GM19395 (cell line): ENCODE results near the gene VPS9D1.
"Not testable (repeated sequence)": the region's sequence is repeated elsewhere in the genome, so short reads cannot be mapped to it uniquely, and the experiment has no call there.

Experiments used
- ATAC-seq: cut with Tn5 transposase; IDR thresholded peaks from one replicate; pipeline ENCODE4 v1.9.1; 2021; ENCODE audit warnings: mild to moderate bottlenecking, moderate library complexity; ENCODE audit not compliant: unreplicated experiment

The VPS9D1 gene

DNA sequence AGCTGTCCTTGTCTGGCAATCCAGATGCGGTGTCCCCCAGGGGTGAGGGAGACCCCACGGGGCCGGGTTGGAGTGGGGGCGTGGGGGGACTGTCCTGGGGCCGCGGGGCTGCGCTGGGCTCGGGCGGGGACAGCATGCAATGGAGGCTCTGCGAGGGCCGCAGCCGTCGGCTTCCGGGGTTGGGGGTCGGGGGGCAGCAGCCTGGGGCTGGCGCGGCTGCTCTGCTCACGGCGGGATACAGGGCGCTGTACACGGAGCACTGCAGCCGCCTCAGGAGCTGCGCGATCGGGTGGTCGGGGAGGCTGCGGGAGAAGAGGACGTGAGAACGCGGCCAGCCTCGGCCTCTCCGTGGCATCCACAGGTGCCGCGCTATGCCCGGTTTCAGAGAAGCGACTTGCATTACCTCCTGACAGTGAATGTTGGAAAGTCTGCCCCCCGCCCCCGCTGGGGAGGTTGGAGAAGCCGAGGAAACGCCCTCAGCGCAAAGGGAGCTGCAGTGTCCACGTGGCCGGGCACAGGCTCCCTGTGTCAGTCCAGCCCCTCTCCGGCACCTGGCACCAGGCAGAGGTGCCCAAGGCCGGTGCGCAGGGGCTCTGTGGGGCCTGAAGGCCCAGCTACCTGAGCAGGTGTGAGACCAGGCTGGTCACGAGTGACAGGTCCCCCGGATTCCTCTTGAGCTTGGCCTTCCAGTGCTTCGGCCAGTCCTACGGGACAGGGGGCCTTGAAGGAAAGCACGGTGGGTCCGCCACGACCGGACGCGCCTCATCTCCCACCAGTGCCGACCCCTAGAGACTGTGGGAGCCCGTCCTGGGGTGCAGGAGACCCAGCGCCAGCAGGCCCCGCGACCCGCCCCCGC lies 9.8 kb downstream of the VPS9D1 start:
- no peak for ATAC-seq

DNA sequence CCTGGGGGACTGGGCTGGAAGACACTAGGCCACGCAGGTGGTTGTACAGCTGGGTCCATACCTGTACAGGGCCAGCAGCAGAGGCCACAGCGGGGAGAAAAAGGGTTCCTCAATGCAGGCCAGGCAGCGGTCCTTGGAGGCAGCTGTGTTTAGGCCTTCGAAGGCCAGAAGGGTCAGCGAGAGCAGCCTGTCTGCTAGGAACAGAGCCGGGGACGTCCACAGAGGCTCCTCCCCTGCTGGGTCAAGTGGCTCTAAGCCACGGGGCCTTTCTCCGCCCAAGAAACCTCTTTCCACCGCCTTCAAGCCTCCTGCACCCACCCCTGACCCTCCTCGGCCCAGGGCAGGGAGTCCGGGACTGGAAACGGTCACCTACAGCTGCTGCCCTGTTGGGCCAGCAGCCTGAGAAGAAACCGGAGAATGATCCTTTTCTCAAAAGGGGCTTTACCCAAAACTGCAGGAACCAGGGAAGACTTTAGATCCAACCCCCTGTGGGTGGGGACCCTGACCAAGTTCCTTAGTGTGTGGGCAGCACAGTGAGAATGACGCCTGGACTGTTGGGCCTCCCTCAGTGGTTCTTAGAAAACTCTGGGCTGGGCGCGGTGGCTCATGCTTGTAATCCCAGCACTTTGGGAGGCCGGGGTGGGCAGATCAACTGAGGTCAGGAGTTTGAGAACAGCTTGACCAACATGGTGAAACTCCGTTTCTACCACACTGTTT lies 10.8 kb downstream of the VPS9D1 start:
- ATAC-seq: no peak

DNA sequence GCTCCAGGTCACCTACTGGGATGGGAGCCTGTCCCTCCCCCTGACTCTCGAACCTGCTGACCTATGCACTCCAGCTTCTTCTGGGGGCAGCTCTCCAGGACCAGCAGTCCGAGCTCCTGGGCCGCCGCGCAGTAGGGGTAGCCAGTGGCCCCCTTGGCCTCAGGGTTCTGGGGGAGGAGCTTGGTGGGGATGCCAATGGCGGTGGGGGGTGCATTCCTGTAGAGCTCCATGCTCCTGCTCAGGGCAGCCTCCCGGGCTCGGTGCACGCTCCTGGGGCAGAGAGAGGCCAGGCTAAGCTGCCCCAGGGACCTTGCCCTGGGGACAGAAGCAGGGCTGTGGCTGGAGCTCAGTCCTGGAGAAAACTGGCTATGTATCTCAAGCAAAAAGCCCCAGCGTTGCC lies 11.5 kb downstream of the VPS9D1 start:
- no peak for ATAC-seq

DNA sequence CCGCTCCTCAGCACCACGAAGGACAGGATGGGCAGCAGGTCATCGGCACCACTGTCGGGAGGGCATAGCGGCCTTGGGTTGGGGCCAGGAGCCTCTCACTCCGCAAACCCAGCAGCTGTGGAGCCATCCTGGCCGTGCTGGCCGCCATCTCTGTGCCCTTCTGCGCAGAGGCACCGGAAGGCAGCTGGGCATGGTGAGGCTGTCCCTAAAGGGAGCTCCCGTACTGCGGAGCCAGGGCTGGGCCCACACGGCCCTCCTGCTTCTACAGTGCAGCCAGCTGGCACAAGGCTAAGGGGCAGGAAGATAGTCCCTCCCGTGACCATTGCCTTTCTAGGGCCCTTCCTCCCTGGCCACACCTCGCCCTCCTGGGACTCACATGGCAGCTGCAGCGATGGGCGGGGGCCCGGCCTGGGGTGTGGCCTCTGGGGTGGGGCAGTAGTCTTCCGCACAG lies 12.2 kb downstream of the VPS9D1 start:
- ATAC-seq: no peak

DNA sequence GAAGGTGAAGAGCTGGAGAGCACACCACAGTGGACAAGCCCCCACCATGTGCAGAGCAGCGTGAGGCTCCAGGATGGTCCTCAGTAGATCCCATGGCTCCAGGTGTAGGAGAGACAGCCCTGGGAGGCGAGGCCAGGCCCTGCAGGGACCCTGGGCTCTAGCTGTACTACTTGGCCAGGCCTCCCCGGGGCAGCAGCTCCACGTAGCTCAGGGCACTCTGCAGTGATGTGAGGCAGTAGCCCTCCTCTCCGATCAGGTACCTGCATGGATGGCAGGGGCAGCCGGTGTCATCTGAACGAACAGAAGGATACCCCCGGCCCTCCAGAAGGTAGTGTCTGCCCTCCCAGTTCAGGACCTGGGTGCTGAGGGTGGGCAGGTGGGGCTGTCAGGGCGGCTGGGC lies 13.0 kb downstream of the VPS9D1 start:
- ATAC-seq: no peak

DNA sequence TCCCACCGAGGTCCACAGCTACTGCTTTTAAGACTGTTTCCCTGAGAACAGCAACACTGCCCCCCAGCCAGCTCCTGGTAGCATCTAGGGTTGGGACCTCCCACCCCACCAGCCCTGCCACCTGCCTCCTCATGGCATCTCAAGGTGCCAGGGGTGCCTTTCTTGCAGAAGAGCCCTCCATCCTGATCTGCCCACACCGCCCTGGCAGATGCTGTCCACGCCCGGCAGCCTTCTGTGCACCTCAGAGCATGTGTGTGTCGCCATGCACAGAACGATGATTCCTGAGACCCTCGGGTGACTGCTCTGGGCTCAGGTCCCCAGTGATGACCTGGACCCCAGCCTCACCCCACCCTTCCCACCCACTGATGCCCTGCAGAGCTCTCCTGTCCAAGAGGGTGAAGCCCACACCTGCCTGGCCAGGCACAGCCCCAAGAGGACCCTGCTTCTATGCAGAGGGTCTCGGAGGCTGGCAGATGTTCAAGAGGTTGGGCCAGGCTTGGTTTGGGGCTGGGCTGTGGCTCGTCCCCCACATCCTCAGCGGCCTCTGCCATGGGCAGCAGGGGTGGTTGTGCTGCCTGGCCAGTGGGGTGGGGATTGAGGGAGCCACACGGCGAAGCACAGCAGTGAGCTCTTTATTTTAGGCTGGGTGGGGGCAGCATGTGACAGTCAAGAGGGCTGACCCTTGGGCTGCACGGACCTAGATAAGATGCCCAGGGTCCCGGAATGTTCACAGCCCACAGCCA lies 14.0 kb downstream of the VPS9D1 start:
- ATAC-seq: no peak

DNA sequence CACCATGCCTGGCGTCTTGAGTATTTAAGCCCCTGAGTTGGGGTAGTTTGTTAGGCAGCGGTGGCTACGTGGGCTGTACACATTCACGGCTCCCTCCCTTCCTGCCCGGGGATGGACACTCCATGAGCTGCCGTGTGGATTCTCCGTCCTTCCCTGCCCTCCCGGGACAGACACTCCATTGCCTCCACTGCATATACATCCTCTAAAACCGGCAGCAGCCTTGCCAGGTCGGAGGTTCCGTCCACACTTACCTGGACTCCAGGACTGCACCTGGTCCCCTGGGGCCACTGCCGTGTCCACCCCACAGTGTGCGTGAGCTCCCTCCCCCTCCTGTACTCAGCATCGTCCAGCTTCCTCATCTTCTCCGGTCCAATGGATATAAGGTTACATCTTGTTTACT lies 15.7 kb downstream of the VPS9D1 start:
- ATAC-seq: no peak

DNA sequence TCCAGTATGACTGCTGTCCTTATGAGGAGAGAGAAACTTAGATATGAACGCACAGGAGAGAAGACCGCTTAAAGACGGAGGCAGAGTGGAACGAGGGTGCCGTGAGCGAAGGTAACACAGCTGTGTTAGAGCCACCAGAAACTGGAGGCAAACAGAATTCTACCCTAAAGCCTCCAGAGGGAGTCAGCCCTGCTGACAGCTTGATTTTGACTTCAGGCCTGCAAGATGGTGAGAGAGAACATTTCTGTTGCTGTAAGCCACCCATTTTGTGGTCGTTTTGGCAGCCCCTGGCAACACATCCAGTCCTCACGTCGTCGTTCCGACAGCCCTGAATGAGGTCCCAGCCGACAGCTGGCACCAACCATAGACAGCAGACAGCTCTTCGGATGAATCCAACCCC lies 16.4 kb downstream of the VPS9D1 start:
- no peak for ATAC-seq

DNA sequence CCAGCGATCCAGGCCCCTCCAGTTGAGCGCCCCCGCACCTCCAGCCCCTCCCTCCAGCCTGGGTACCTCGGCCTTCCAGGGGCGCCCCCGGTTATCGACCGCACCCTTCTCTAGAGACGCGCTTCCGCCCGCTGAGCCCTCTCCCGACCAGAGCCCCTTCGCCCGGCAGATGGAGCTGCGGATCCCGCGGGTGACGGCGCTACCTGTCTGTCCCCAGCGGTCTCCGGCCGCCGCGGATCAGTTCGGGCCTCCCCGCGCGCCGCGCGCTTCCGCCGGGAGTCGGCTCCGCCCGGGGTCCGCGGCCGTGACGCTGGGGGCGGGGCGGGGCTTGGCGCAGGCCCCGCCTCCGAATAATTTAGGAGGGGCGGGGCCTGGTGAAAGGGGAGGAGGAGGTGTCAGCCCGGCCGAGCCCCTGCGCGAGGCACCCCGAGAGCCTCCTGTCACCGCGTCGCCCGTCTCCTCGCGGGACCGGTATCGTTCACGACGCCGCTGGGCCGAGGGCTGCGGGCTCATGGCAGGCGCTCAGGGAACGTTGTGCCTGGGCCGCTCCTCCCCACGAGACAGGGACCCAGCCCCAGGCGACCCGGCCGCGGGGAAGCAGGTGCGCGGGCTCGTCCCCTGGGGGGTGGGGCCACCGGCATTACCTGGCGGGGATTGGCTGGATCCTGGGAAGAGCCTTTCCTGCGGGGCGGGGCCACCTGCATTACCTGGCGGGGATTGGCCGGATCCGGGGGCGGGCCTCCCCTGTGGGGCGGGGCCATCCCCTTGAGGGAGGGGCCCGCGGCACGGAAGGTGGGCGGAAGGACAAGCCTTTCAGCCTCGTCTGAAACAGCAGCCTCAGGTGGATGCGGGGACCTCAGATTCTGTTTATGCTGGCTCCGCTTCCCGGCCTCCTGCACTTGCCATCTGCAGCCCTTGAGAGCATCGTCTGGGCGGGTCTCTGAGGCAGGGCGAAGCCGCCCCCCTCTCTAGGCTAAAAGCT lies 19.0 kb downstream of the VPS9D1 start, which contains the start of gene SPATA2L:
Gene SPATA2L, minus strand, starts transcription at position 281 of the 982 bp plus-strand sequence. CDS start 473 bp downstream, outside the sequence.
- peak; percentile 66 for ATAC-seq

DNA sequence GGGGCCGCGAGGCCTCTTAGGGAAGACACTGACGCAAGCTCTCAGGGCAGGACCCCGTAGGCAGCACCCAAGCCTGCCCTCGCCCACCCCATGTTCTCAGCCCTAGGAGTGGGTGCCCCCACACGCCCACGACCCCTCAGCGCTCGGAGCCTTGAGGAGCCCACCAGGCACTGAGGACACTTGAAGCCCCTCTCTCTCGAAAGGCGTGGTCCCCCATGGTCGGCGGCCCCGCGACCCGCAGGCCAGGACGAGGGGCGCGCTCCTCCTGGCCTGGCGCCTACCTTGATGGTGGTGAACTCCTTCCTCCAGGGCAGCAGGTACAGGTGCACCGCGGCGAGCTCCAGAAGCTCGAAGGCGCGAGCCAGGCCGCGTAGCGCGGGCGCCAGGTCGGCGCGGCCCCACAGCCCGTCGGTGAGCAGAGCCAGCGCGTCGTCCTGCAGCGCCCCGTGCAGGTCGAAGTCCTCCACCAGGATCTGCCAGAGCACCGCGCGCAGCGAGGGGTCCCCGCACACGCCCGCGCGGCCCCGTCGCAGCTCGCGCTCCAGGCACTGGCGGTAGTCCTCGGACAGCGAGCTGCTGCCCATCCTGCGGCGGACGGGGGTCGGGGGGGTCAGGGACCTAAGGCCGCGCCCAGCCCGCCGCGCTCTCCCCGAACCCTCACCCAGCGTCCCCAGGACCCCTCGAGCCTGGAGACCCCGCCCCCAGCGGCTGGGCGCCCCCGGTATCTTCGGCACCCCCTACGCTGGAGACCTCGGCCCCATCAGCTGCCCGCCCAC lies 19.9 kb downstream of the VPS9D1 start:
- ATAC-seq: no peak

DNA sequence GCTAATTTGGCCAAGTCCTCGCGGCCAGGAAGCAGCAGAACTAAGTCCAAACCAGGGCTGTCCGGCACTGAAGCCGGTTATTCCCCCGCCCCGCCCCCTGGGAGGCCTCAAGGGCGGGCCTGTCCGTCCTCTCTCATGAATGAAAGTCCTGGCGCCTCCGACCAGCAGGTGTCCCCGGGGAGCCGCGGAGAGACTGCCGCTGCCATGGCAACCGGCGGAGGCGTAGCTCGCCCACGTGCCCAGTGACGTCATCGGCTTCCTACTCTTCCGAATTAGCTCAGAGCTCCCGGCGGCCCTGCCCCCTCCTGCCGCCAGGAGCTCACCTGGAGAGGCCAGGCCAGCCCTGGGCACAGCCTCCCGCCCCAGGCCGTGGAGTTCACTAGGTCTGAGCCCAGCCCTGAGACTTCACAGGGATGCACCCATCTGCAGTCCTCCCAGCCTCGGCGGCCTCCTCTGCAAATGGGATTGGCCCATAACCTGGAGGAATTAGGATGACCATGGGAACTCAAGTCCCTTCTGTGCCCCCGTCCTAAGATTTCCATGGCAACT lies 20.5 kb downstream of the VPS9D1 start:
- peak; percentile 52 for ATAC-seq

DNA sequence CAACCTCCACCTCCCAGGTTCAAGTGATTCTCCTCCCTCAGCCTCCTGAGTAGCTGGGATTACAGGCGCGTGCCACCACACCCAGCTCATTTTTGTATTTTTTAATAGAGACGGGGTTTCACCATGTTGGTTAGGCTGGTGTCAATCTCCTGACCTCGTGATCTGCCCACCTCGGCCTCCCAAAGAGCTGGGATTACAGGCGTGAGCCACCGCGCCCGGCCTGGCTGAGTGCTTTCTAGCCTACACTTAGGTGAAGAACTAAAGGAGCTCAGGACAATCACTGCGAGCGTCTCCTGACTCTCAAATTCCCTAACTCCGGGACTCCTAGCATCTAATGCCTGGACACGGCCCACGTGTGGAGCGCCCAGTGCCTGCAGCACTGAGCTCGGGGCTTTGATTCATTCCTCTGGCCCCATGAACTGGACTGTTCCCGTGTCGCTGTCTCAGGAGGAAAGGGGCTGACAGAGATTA lies 21.0 kb downstream of the VPS9D1 start:
- not testable (repeated sequence) for ATAC-seq

DNA sequence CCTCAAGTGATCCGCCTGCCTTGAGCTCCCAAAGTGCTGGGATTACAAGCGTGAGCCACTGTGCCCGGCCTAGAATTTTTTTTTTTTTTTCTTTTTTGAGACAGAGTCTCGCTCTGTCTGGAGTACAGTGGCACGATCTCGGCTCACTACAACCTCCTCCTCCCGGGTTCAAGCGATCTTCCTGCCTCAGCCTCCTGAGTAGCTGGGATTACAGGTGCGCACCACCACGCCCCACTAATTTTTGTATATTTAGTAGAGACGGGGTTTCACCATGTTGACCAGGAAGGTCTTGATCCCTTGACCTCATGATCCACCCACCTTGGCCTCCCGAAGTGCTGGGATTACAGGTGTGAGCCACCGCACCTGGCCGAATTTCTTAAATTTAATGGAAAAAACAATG lies 22.0 kb downstream of the VPS9D1 start:
- not testable (repeated sequence) for ATAC-seq

DNA sequence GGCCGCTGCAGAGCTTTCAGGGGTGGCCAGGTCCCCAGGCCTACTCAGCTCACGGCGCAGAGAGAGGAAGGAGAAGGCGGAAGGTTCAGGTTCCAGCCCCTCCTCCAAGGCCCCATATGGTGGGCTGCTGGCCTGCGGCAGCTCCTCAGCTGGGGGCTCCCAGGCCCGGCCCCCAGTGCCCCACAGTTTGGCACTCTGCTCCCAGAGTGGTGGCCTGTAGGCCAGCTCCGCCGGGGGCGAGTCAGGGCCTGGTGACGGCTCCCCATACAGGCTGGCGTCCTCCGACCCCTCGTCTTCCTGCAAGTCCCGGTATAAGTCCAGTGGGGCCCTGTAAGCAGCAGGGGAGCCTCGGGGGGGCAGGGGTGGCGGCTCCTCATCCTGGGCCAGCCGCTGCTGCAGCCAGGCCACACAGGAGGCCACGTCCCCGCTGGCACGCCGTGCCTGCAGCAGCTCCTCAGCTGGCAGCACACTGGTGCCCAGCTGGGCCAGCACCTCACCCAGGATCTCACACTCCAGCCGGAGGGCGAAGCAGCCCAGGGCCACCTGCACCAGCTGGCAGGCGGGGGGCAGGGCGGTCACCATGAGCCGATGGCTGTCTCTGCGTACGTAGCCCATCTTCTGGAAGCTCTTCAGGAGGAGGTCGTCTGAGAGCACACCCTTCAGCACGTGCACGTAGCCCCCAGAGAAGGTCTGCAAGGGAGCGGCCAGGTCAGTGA lies 22.9 kb downstream of the VPS9D1 start:
- no peak for ATAC-seq

DNA sequence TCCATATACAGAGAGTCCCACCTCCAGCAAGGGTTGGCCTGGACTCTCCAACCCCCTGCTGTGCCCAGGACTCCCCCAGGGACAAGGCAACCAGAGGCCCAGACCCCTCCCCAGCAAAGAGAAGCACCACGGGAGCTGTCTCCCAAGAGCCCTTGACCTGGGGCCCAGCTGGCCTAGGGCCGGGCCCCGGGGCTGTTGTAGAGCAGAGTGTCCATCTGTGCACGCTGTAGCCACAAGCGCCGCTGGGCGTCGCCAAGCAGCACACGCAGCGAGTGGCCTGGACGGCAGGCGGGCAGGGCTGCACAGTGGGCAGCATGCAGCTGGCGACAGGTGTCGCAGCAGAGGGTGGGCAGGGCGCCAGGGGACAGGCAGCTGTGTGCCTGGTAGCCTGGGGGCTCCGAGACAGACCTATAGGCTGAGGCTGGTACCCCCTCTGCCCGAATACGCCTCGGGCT lies 23.5 kb downstream of the VPS9D1 start:
- no peak for ATAC-seq

DNA sequence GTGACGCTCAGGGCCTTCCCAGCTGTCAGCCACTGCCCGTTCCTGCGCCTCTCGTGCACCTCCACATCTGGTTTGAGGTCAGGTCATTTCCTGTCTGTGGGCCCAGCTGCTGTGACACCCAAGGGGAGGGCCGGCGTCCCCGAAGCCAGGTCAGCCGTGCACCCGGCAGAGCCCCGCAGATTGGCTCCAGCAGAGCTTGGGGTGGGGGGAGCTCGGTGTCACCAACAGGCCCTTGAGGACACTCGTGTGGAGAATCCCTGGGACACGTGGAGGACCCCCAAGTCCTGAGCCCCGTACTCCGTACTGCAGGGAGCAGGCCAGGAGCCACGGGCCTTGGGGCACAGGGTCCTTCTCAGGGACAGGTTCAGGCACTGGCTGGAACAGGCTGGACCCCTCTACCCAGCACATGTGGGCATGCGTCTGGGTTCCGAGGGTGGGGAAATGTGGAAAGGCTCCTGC lies 24.0 kb downstream of the VPS9D1 start:
- no peak for ATAC-seq

DNA sequence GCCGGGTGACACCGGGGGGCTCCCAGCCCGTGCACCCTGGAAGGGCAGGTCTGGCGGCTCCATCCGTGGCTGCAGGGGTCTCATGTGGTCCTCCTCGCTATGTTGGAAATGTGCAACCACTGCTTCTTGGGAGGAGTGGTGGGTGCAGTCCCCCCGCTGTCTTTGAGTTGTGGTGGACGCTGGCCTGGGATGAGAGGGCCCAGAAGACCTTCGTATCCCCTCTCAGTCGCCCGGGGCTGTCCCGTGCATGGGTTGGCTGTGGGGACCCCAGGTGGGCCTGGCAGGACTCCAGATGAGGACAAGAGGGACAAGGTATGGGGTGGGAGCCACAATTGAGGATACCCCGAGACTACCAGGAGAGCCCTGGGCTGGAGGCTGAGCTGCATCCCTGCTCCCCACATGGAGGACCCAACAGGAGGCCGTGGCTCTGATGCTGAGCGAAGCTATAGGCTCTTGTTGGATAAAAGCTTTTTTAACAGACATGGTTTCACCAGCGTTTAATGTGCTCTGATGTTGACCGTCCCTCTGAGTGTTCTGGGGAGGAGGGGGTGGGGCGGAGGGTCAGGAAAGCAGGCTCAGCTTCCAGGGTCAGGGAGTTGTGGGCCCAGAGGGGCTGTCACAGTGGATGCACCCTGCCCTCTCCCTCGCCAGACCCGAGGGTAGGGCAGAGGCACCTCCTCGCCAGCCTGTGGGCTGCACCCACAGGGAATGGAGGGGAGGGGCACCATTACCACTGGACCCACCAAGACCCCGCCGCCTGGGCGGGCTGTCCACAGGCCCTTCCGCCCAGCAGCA lies 24.6 kb downstream of the VPS9D1 start:
- no peak for ATAC-seq
